Glutamatergic neuron (in vitro differentiated cells): ENCODE data around the gene MLPH. TPM values are rescaled to one million over a fixed set of nuclear protein-coding genes. Genes with fewer than 3 reads are reported as not detected.

ENCODE experiments used
- DNase-seq: peaks from one replicate; pipeline ENCODE4 v3.0.0; 2022
- H3K27ac Mint-ChIP-seq: one replicate; pipeline ENCODE4 v1.8.0; 2020; ENCODE audit warnings: mild to moderate bottlenecking, mixed read lengths, inconsistent platforms; ENCODE audit not compliant: unreplicated experiment
- H3K27me3 Mint-ChIP-seq: one replicate; pipeline ENCODE4 v1.8.0; 2020; ENCODE audit warnings: mild to moderate bottlenecking, moderate library complexity, mixed read lengths, inconsistent platforms; ENCODE audit not compliant: unreplicated experiment
- H3K36me3 Mint-ChIP-seq: one replicate; pipeline ENCODE4 v1.8.0; 2020; ENCODE audit warnings: mild to moderate bottlenecking, mixed read lengths, inconsistent platforms; ENCODE audit not compliant: unreplicated experiment
- H3K4me1 Mint-ChIP-seq: one replicate; pipeline ENCODE4 v1.8.0; 2020; ENCODE audit warnings: mild to moderate bottlenecking, low read depth, mixed read lengths, inconsistent platforms; ENCODE audit not compliant: unreplicated experiment
- H3K4me3 Mint-ChIP-seq: one replicate; pipeline ENCODE4 v1.8.0; 2020; ENCODE audit warnings: mild to moderate bottlenecking, mixed read lengths, inconsistent platforms; ENCODE audit not compliant: unreplicated experiment
- H3K9me3 Mint-ChIP-seq: one replicate; pipeline ENCODE4 v1.8.0; 2020; ENCODE audit warnings: mild to moderate bottlenecking, moderate library complexity, mixed read lengths, inconsistent platforms; ENCODE audit not compliant: unreplicated experiment
- CTCF ChIP-seq: fragments of 200-600 bp; sonication (generic); IDR thresholded peaks from one replicate; pipeline ENCODE4 v1.5.0; 2021; ENCODE audit not compliant: partially characterized antibody, unreplicated experiment
- microRNA-seq: library from miRNA; unstranded; fragments of <30 nt; microRNA quantifications from one replicate; pipeline ENCODE4, GENCODE V29; 2020; ENCODE audit not compliant: unreplicated experiment
- total RNA-seq: library from RNA; stranded (reverse); fragmentation: NEBNext Ultra II Directional; extraction: Animal tissue kit (Norgen Biotek cat#: 25700); gene quantifications from one replicate; pipeline ENCODE4 v1.2.1, GENCODE V29; 2021; ENCODE audit not compliant: unreplicated experiment

MLPH gene
- total RNA-seq, 1 donor from 2014 or later = 4.3 TPM

GRCh38 chr2:237603718-237604362 is 116.8 kb downstream of the MLPH start:
- no peak for DNase-seq
- Mint-ChIP-seq H3K36me3 (peaks cover 18% of the 10 kb centered on the region), H3K4me3 (no peak overlapping the region), H3K27me3 (peaks cover 7% of the 10 kb centered on the region), H3K4me1 (peaks cover 7% of the 10 kb centered on the region), H3K9me3 (peaks cover 12% of the 10 kb centered on the region), H3K27ac (no peak overlapping the region)
- TF ChIP-seq CTCF = no peak

GRCh38 chr2:237604391-237604790 is 117.3 kb downstream of the MLPH start:
- Mint-ChIP-seq H3K4me3 (no peak overlapping the region), H3K27me3 (peaks cover 7% of the 10 kb centered on the region), H3K4me1 (peaks cover 7% of the 10 kb centered on the region), H3K36me3 (peaks cover 18% of the 10 kb centered on the region), H3K27ac (no peak overlapping the region), H3K9me3 (peaks cover 12% of the 10 kb centered on the region)
- TF ChIP-seq CTCF = no peak
- no peak for DNase-seq

Small RNA genes within 50 kb of the gene (microRNA-seq; reads per million reads assigned to microRNA genes)
- 1.5 reads per million, percentile 6 among the genes with 10 or more reads in this experiment for gene MIR6811

Other genes starting within 250 kb of the MLPH start
- 0.07 TPM for gene COL6A3, start 73.1 kb upstream of the MLPH start, total RNA-seq
- gene PRLH, start 79.3 kb downstream of the MLPH start, total RNA-seq = not detected
- gene RAB17, start 103.5 kb downstream of the MLPH start, total RNA-seq = not detected
- 112 TPM for gene LRRFIP1, start 140.3 kb downstream of the MLPH start, total RNA-seq